Measurements from ENCODE around the gene CIAO2B. TPM values are rescaled to one million over a fixed set of nuclear protein-coding genes. Genes with fewer than 3 reads are reported as not detected.

Gene CIAO2B
- total RNA-seq, 1 experiment from 2014 or later = 83.0 TPM

- H2BK12ac ChIP-seq (ENCODE audit: insufficient read length, low read depth, low read length) = no peak overlapping the region
- no peaks in the 10 kb centered on the region for H3K79me2 ChIP-seq (ENCODE audit: insufficient read depth, low read length)
- no peak overlapping the region for H3K27ac ChIP-seq (ENCODE audit: insufficient read length, low read depth, low read length)
- H4K20me1 ChIP-seq (ENCODE audit: control insufficient read depth, insufficient read depth, insufficient read length) = peaks cover 4% of the 10 kb centered on the region
- no peak overlapping the region for H3K18ac ChIP-seq (ENCODE audit: insufficient read length, low read depth, low read length)
- no peak overlapping the region for H3K27ac Mint-ChIP-seq
- H3K4ac ChIP-seq (ENCODE audit: low read depth, low read length) = no peak overlapping the region
- H3K14ac ChIP-seq (ENCODE audit: insufficient read depth, low read length) = no peak overlapping the region
- H3K23me2 ChIP-seq (ENCODE audit: insufficient read length, low read depth, low read length, poor library complexity, severe bottlenecking) = no peaks in the 10 kb centered on the region
- H2BK20ac ChIP-seq (ENCODE audit: low read depth, low read length, poor library complexity, severe bottlenecking) = no peak overlapping the region
- no peaks in the 10 kb centered on the region for H3K27me3 ChIP-seq (ENCODE audit: insufficient read depth, low read length)
- no peak overlapping the region for H3K4me3 Mint-ChIP-seq
- no peak overlapping the region for H3K23ac ChIP-seq (ENCODE audit: insufficient read length, low read depth, low read length)
- H2BK120ac ChIP-seq (ENCODE audit: low read depth, low read length, poor library complexity, severe bottlenecking) = no peak overlapping the region
- H2BK5ac ChIP-seq (ENCODE audit: insufficient read length, low read length) = no peak overlapping the region
- H3K9ac ChIP-seq (ENCODE audit: extremely low read depth, insufficient read length, low read length) = no peak overlapping the region
- no peak overlapping the region for H3T11ph ChIP-seq (ENCODE audit: low read length)
- H3K27me3 Mint-ChIP-seq (ENCODE audit: low read depth) = no peaks in the 10 kb centered on the region
- no peaks in the 10 kb centered on the region for H3K9me3 Mint-ChIP-seq
- H3K4me2 ChIP-seq (ENCODE audit: insufficient read depth, insufficient read length, low read length) = no peak overlapping the region
- no peak overlapping the region for H3K56ac ChIP-seq (ENCODE audit: insufficient read length, low read depth, low read length)
- no peak overlapping the region for H2AK5ac ChIP-seq (ENCODE audit: insufficient read length, low read length)
- no peak overlapping the region for H4K5ac ChIP-seq (ENCODE audit: insufficient read length, low read depth, low read length)
- TF ChIP-seq CTCF (conservative IDR thresholded peaks at IDR 0.05) = no peak
- DNase-seq = no peak
- H3K4me1 Mint-ChIP-seq = peaks cover 7 to 9% of the 10 kb centered on the region in 2 experiments
- no peak overlapping the region for H4K8ac ChIP-seq (replicated peaks; ENCODE audit: insufficient read length, low read depth, low read length)
- no peaks in the 10 kb centered on the region for H3K79me1 ChIP-seq (ENCODE audit: insufficient read depth, low read depth, low read length, poor library complexity, severe bottlenecking)
- no peak overlapping the region for H2AFZ ChIP-seq (ENCODE audit: low read length)
- H3K36me3 Mint-ChIP-seq (ENCODE audit: insufficient read depth in 1 of 3, low read depth in 3 of 3) = peaks cover 3 to 25% (median 18%) of the 10 kb centered on the region in 3 experiments; a peak in 4 of 7 replicates
- no peaks in the 10 kb centered on the region for H3K4me1 ChIP-seq (ENCODE audit: insufficient read depth, low read length)
- H3K9me3 ChIP-seq (ENCODE audit: control insufficient read depth, low read depth, low read length) = no peaks in the 10 kb centered on the region
- H4K91ac ChIP-seq (ENCODE audit: insufficient read length, low read depth, low read length) = no peak overlapping the region
- no peak overlapping the region for H2BK15ac ChIP-seq (ENCODE audit: low read depth, low read length)
- WGBS (ENCODE audit: extremely low coverage, insufficient read length, low lambda C conversion rate) = no CpG with 5 or more reads among the region's 6 CpGs
These were observed 42.4 kb downstream of the CIAO2B start for GRCh38 chr16:66891797-66892196.
